ENCODE data around the gene NGF. TPM values are rescaled to one million over a fixed set of nuclear protein-coding genes. Genes with fewer than 3 reads are reported as not detected.

NGF gene
- total RNA-seq, 1 experiment from 2014 or later: 0.47 TPM

- Histone ChIP-seq H3K27me3 (replicated peaks; ENCODE audit: insufficient read depth, low read depth, low read length, poor library complexity) (no peaks in the 10 kb centered on the region), H3K27ac (ENCODE audit: low read depth, low read length, poor library complexity, severe bottlenecking) (no peak overlapping the region), H3K4me1 (ENCODE audit: insufficient read depth, low read length, poor library complexity, severe bottlenecking) (peaks cover 23% of the 10 kb centered on the region), H3K9me3 (ENCODE audit: low read depth, low read length, poor library complexity, severe bottlenecking) (no peaks in the 10 kb centered on the region), H3K36me3 (ENCODE audit: insufficient read depth, low read length, poor library complexity, severe bottlenecking) (no peaks in the 10 kb centered on the region), H3K4me3 (ENCODE audit: low read depth, low read length, poor library complexity, severe bottlenecking) (no peak overlapping the region)
- CTCF ChIA-PET: no interaction called here
- TF ChIP-seq EZH2 (IDR thresholded peaks at IDR 0.05; ENCODE audit: borderline replicate concordance, low read depth, low read length, poor library complexity, severe bottlenecking): no peak
- TF ChIP-seq, protein P1, sequence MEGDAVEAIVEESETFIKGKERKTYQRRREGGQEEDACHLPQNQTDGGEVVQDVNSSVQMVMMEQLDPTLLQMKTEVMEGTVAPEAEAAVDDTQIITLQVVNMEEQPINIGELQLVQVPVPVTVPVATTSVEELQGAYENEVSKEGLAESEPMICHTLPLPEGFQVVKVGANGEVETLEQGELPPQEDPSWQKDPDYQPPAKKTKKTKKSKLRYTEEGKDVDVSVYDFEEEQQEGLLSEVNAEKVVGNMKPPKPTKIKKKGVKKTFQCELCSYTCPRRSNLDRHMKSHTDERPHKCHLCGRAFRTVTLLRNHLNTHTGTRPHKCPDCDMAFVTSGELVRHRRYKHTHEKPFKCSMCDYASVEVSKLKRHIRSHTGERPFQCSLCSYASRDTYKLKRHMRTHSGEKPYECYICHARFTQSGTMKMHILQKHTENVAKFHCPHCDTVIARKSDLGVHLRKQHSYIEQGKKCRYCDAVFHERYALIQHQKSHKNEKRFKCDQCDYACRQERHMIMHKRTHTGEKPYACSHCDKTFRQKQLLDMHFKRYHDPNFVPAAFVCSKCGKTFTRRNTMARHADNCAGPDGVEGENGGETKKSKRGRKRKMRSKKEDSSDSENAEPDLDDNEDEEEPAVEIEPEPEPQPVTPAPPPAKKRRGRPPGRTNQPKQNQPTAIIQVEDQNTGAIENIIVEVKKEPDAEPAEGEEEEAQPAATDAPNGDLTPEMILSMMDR (conservative IDR thresholded peaks at IDR 0.05; ENCODE audit: low read depth, low read length): no peak
- DNase-seq (ENCODE audit: low spot score): no peak
- intact Hi-C loops (cut with micrococcal nuclease; ENCODE audit: unreplicated experiment): no loop called here
- POLR2A ChIA-PET (ENCODE audit: low non-redundant PET): no interaction called here
- no TSS peak for BruUV-seq (replicated peaks)
Measured at GRCh38 chr1:115308969-115309368, 29.1 kb downstream of the NGF start.

- Histone ChIP-seq H3K27me3 (replicated peaks; ENCODE audit: insufficient read depth, low read depth, low read length, poor library complexity) (no peaks in the 10 kb centered on the region), H3K4me1 (ENCODE audit: insufficient read depth, low read length, poor library complexity, severe bottlenecking) (peaks cover 20% of the 10 kb centered on the region), H3K36me3 (ENCODE audit: insufficient read depth, low read length, poor library complexity, severe bottlenecking) (no peaks in the 10 kb centered on the region), H3K4me3 (ENCODE audit: low read depth, low read length, poor library complexity, severe bottlenecking) (no peak overlapping the region), H3K9me3 (ENCODE audit: low read depth, low read length, poor library complexity, severe bottlenecking) (no peaks in the 10 kb centered on the region), H3K27ac (ENCODE audit: low read depth, low read length, poor library complexity, severe bottlenecking) (no peak overlapping the region)
- no peak for TF ChIP-seq EZH2 (IDR thresholded peaks at IDR 0.05; ENCODE audit: borderline replicate concordance, low read depth, low read length, poor library complexity, severe bottlenecking)
- TF ChIP-seq, protein P1 (conservative IDR thresholded peaks at IDR 0.05; ENCODE audit: low read depth, low read length): no peak
- BruUV-seq (replicated peaks): no TSS peak
- POLR2A ChIA-PET (ENCODE audit: low non-redundant PET): no interaction called here
- intact Hi-C loops (cut with micrococcal nuclease; ENCODE audit: unreplicated experiment): no loop called here
- CTCF ChIA-PET: no interaction called here
- no peak for DNase-seq (ENCODE audit: low spot score)
Measured at GRCh38 chr1:115307661-115308060, 30.4 kb downstream of the NGF start.

- BruUV-seq (replicated peaks): no TSS peak
- intact Hi-C loops (cut with micrococcal nuclease; ENCODE audit: unreplicated experiment): no loop called here
- no peak overlapping the region for H3K4me3 ChIP-seq (ENCODE audit: low read depth, low read length, poor library complexity, severe bottlenecking)
- no peaks in the 10 kb centered on the region for H3K9me3 ChIP-seq (ENCODE audit: low read depth, low read length, poor library complexity, severe bottlenecking)
- no peak for TF ChIP-seq EZH2 (IDR thresholded peaks at IDR 0.05; ENCODE audit: borderline replicate concordance, low read depth, low read length, poor library complexity, severe bottlenecking)
- TF ChIP-seq, protein P1 (conservative IDR thresholded peaks at IDR 0.05; ENCODE audit: low read depth, low read length): no peak
- H3K27me3 ChIP-seq (replicated peaks; ENCODE audit: insufficient read depth, low read depth, low read length, poor library complexity): no peaks in the 10 kb centered on the region
- peaks cover 5% of the 10 kb centered on the region for H3K4me1 ChIP-seq (ENCODE audit: insufficient read depth, low read length, poor library complexity, severe bottlenecking)
- POLR2A ChIA-PET (ENCODE audit: low non-redundant PET): no interaction called here
- H3K27ac ChIP-seq (ENCODE audit: low read depth, low read length, poor library complexity, severe bottlenecking): no peak overlapping the region
- no peak for DNase-seq (ENCODE audit: low spot score)
- no peaks in the 10 kb centered on the region for H3K36me3 ChIP-seq (ENCODE audit: insufficient read depth, low read length, poor library complexity, severe bottlenecking)
- CTCF ChIA-PET: no interaction called here
Measured at GRCh38 chr1:115306146-115306545, 31.9 kb downstream of the NGF start.

All from A673 (cell line).